B cell (primary cell): ENCODE data around the gene HOXD8. TPM values are rescaled to one million over a fixed set of nuclear protein-coding genes. Genes with fewer than 3 reads are reported as not detected.

Source experiments
- ATAC-seq: fragments of 200-7000 bp; cut with Tn5 transposase; one replicate; pipeline ENCODE4 v1.10.0; 2021; ENCODE audit warnings: low read depth, mild to moderate bottlenecking, moderate number of reproducible peaks, moderate library complexity
- CTCF ChIA-PET: fragments of 350-600 bp; sonication (Branson Sonifier 250); formaldehyde crosslinking; loops from one replicate; lab custom pipeline; 2021; ENCODE audit warnings: antibody characterized with exemption, inconsistent platforms; lab: Charles Lee
- POLR2A ChIA-PET: fragments of 350-600 bp; sonication (Branson Sonifier 250); formaldehyde crosslinking; loops from one replicate; lab custom pipeline; 2021; ENCODE audit warnings: antibody characterized with exemption; lab: Charles Lee
- DNase-seq: peaks from one replicate; pipeline ENCODE4 v3.0.0; 2013
- H2AFZ ChIP-seq: 2 replicates; pipeline ENCODE4 v1.6.1; 2012; ENCODE audit warnings: mild to moderate bottlenecking, low read depth, low read length; ENCODE audit not compliant: insufficient read depth, poor library complexity, severe bottlenecking
- H3K27ac ChIP-seq, 2 donors: 1 replicate in 1 of 2; 2 replicates in 1 of 2; pipeline ENCODE4 v1.5.1; 2012 to 2013; ENCODE audit warnings: low read length in 2 of 2, mild to moderate bottlenecking in 2 of 2, moderate library complexity in 1 of 2
- H3K27me3 ChIP-seq, 4 experiments: fragments of 200-600 bp in 1 of 4; sonication (generic) in 1 of 4; replicated peaks in 1 of 4; 1 replicate in 2 of 4; 2 replicates in 2 of 4; pipeline versions ENCODE4 v1.6.1 to v1.7.0; 2013 to 2016; ENCODE audit warnings: low read length in 3 of 4, mild to moderate bottlenecking in 2 of 4, mixed read lengths in 1 of 4, moderate library complexity in 1 of 4; ENCODE audit not compliant: insufficient read depth in 4 of 4, control insufficient read depth in 3 of 4; ENCODE audit errors: control extremely low read depth in 1 of 4
- H3K36me3 ChIP-seq, 2 experiments: replicated peaks in 1 of 2; 1 replicate in 1 of 2; 2 replicates in 1 of 2; pipeline versions ENCODE4 v1.6.1 to v1.7.1; 2013; ENCODE audit warnings: low read length in 1 of 2; ENCODE audit not compliant: insufficient read depth in 2 of 2, control insufficient read depth in 1 of 2; ENCODE audit errors: control extremely low read depth in 1 of 2, extremely low read depth in 1 of 2
- H3K4me1 ChIP-seq, 2 donors: fragments of 200-600 bp in 1 of 2; sonication (generic) in 1 of 2; 1 replicate in 1 of 2; 2 replicates in 1 of 2; pipeline versions ENCODE4 v1.5.1 to v1.6.1; 2013 to 2017; ENCODE audit warnings: low read length in 2 of 2; ENCODE audit not compliant: control insufficient read depth in 2 of 2, insufficient read depth in 2 of 2
- H3K4me2 ChIP-seq: replicated peaks from 2 replicates; pipeline ENCODE3; 2012; ENCODE audit warnings: mild to moderate bottlenecking, low read depth, low read length; ENCODE audit not compliant: poor library complexity, severe bottlenecking
- H3K4me3 ChIP-seq, 5 experiments: fragments of 200-600 bp in 1 of 5; sonication (generic) in 1 of 5; 1 replicate in 3 of 5; 2 replicates in 2 of 5; pipeline versions ENCODE4 v1.5.1 to v1.7.0; 2011 to 2016; ENCODE audit warnings: low read length in 4 of 5, mild to moderate bottlenecking in 4 of 5, low read depth in 2 of 5, control low read depth in 1 of 5, moderate library complexity in 1 of 5; ENCODE audit not compliant: insufficient read depth in 1 of 5; ENCODE audit errors: control extremely low read depth in 1 of 5, extremely low read depth in 1 of 5
- H3K79me2 ChIP-seq: fragments of 200-600 bp; sonication (generic); one replicate; pipeline ENCODE4 v1.6.0; 2016; ENCODE audit warnings: low read length; ENCODE audit not compliant: control insufficient read depth, insufficient read depth
- H3K9ac ChIP-seq: fragments of 200-600 bp; sonication (generic); 2 replicates; pipeline ENCODE4 v1.6.1; 2017; ENCODE audit warnings: mild to moderate bottlenecking, low read length, moderate library complexity
- H3K9me3 ChIP-seq, 3 donors: one replicate each; pipeline versions ENCODE4 v1.6.1 to v1.7.1; 2013; ENCODE audit warnings: low read length in 2 of 3; ENCODE audit not compliant: control insufficient read depth in 2 of 3, insufficient read depth in 1 of 3; ENCODE audit errors: control extremely low read depth in 1 of 3
- H4K20me1 ChIP-seq: 2 replicates; pipeline ENCODE4 v1.6.0; 2012; ENCODE audit warnings: mild to moderate bottlenecking, low read length; ENCODE audit not compliant: insufficient read depth, control insufficient read depth, poor library complexity, severe bottlenecking
- H3K27ac Mint-ChIP-seq: one replicate; pipeline ENCODE4 v1.8.0; 2021; ENCODE audit warnings: mixed read lengths
- H3K27me3 Mint-ChIP-seq: one replicate; pipeline ENCODE4 v1.8.0; 2021; ENCODE audit warnings: mixed read lengths
- H3K4me1 Mint-ChIP-seq: one replicate; pipeline ENCODE4 v1.8.0; 2021; ENCODE audit warnings: mixed read lengths
- H3K4me3 Mint-ChIP-seq: one replicate; pipeline ENCODE4 v1.8.0; 2021; ENCODE audit warnings: mixed read lengths
- H3K9me3 Mint-ChIP-seq: one replicate; pipeline ENCODE4 v1.8.0; 2022; ENCODE audit warnings: mixed read lengths; ENCODE audit not compliant: insufficient read depth
- CTCF ChIP-seq: fragments of 200-600 bp; IDR thresholded peaks from one replicate; pipeline ENCODE4 v1.8.0; 2022; ENCODE audit warnings: antibody characterized with exemption, mild to moderate bottlenecking
- EZH2 ChIP-seq: IDR thresholded peaks from 2 replicates; pipeline ENCODE4 v1.6.1; 2012; ENCODE audit warnings: borderline replicate concordance, low read depth, mild to moderate bottlenecking, moderate library complexity, low read length; ENCODE audit not compliant: insufficient read depth, poor library complexity, severe bottlenecking
- WGBS: methylation state at CpG from one replicate; pipeline ENCODE4 v1.1.5; 2013; ENCODE audit warnings: missing lambda C conversion rate; ENCODE audit not compliant: insufficient coverage; 5-methylcytosine and 5-hydroxymethylcytosine counted together
- intact Hi-C: fragments of 100-400 bp; cut with micrococcal nuclease; formaldehyde crosslinking; loops from one replicate; pipeline ENCODE4 v1.10.0; 2022
- polyA plus RNA-seq: library from polyadenylated mRNA; depleted of rRNA; stranded (reverse); fragments of >200 nt; gene quantifications from 2 replicates; pipeline ENCODE4 v1.2.3, GENCODE V29; 2012
- total RNA-seq, 2 donors: library from RNA; stranded (reverse); fragments of 120-200 nt in 1 of 2; gene quantifications; 1 replicate in 1 of 2; 2 replicates in 1 of 2; pipeline versions ENCODE4 v1.2.3 to v1.2.4, GENCODE V29; 2013 to 2022

The HOXD8 gene
- total and polyA plus RNA-seq, 2 donors (not counting 1 experiment from before 2014, with no cell fraction given) = not detected

- DNase-seq (peak; percentile 16), ATAC-seq (no peak)
- Mint-ChIP-seq H3K9me3 (no peaks in the 10 kb centered on the region), H3K27ac (no peak overlapping the region), H3K4me1 (peaks cover 20% of the 10 kb centered on the region), H3K27me3 (peaks cover 84% of the 10 kb centered on the region), H3K4me3 (no peak overlapping the region)
- Histone ChIP-seq H3K4me1 (peaks cover 18 to 33% of the 10 kb centered on the region in 2 donors), H3K79me2 (no peaks in the 10 kb centered on the region), H4K20me1 (no peaks in the 10 kb centered on the region), H3K36me3 (no peaks in the 10 kb centered on the region), H3K27ac (no peak overlapping the region), H3K9ac (no peak overlapping the region), H3K4me2 (no peak overlapping the region), H2AFZ (no peak overlapping the region), H3K9me3 (peaks cover 0 to 42% (median 2%) of the 10 kb centered on the region in 3 donors), H3K4me3 (no peak overlapping the region), H3K27me3 (peaks cover 0 to 96% (median 77%) of the 10 kb centered on the region in 4 experiments)
- intact Hi-C loops = loop anchor here (10.0 kb wide), 1 partner anchor 1764 kb away; the partner anchor contains the start of gene SP9
- TF ChIP-seq CTCF = no peak
- TF ChIP-seq EZH2 = no peak
- POLR2A ChIA-PET = no interaction called here
- WGBS = 14% methylated on average over 33 of the region's 35 CpGs
- CTCF ChIA-PET = interaction anchor here (1.0 to 4.7 kb wide), 5 partner anchors 29 to 1050 kb away, joined by 3 to 72 read pairs (median 4); partner anchors contain the start of gene HOXD3
These were observed 30.9 kb upstream of the HOXD8 start for GRCh38 chr2:176098366-176099158.

- Histone ChIP-seq H3K4me2 (no peak overlapping the region), H3K27ac (no peak overlapping the region), H3K4me1 (peaks cover 18 to 35% of the 10 kb centered on the region in 2 donors), H3K9ac (no peak overlapping the region), H3K79me2 (no peaks in the 10 kb centered on the region), H2AFZ (no peak overlapping the region), H4K20me1 (no peaks in the 10 kb centered on the region), H3K4me3 (no peak overlapping the region), H3K36me3 (no peaks in the 10 kb centered on the region), H3K27me3 (peaks cover 0 to 96% (median 74%) of the 10 kb centered on the region in 4 experiments), H3K9me3 (peaks cover 0 to 42% (median 0%) of the 10 kb centered on the region in 3 donors)
- H3K4me1 Mint-ChIP-seq = peaks cover 15% of the 10 kb centered on the region
- H3K4me3 Mint-ChIP-seq = no peak overlapping the region
- WGBS = 16% methylated on average over 30 of the region's 30 CpGs
- ChIA-PET CTCF (interaction anchor here (0.6 to 4.7 kb wide), 3 partner anchors 34 to 1049 kb away, joined by 3 to 72 read pairs (median 5); no protein-coding TSS in a partner anchor), POLR2A (no interaction called here)
- TF ChIP-seq CTCF = no peak
- no peak for TF ChIP-seq EZH2
- DNase-seq (peak; percentile 31), ATAC-seq (no peak)
- H3K9me3 Mint-ChIP-seq = no peaks in the 10 kb centered on the region
- peaks cover 84% of the 10 kb centered on the region for H3K27me3 Mint-ChIP-seq
- H3K27ac Mint-ChIP-seq = no peak overlapping the region
- intact Hi-C loops = loop anchor here (10.0 kb wide), 1 partner anchor 1764 kb away; the partner anchor contains the start of gene SP9
These were observed 30.3 kb upstream of the HOXD8 start for GRCh38 chr2:176099159-176099727.
